ENCODE data around the gene ZC3H12A. TPM values are rescaled to one million over a fixed set of nuclear protein-coding genes. Genes with fewer than 3 reads are reported as not detected.

The ZC3H12A gene
- total and polyA plus RNA-seq, 4 donors = 2.1 to 10.9 (median 3.0) TPM

DNA sequence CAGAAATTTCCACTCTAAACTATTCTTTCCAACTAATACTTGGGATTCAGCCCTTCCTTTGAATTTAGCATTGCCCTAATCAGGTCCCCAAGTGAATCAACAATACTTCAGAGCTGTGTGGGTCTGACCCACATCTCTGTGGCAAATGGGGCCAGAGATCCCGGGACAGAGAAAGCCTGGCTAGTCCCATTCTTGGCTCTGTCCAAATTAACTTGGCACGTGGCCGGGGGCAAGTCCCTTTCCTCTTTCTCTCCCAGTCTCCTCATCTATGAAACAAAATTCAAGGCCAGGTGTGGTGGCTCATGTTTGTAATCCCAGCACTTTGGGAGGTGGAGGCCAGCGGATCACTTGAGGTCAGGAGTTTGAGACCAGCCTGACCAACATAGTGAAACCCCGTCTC lies 6.3 kb upstream of the ZC3H12A start:
- Histone ChIP-seq H3K4me1 (ENCODE audit: control insufficient read depth in 4 of 4, insufficient read depth in 4 of 4, low read length in 3 of 4) (peaks cover 5 to 16% (median 11%) of the 10 kb centered on the region in 4 donors), H3K9me3 (ENCODE audit: control insufficient read depth in 4 of 4, low read length in 3 of 4) (no peaks in the 10 kb centered on the region), H3K9ac (ENCODE audit: low read depth in 1 of 2, low read length in 2 of 2) (no peak overlapping the region), H3K27ac (ENCODE audit: low read depth in 1 of 2, low read length in 2 of 2) (no peak overlapping the region), H3K27me3 (ENCODE audit: control insufficient read depth in 4 of 4, insufficient read depth in 4 of 4, low read length in 3 of 4) (no peaks in the 10 kb centered on the region), H3K4me3 (ENCODE audit: low read depth in 1 of 3, low read length in 3 of 3) (no peak overlapping the region), H3K36me3 (ENCODE audit: control insufficient read depth in 4 of 4, insufficient read depth in 3 of 4, low read depth in 1 of 4, low read length in 3 of 4) (no peaks in the 10 kb centered on the region)
- no peak for DNase-seq (ENCODE audit: low spot score)
- WGBS = 83% methylated on average over 5 of the region's 5 CpGs
- TF ChIP-seq, protein P1, sequence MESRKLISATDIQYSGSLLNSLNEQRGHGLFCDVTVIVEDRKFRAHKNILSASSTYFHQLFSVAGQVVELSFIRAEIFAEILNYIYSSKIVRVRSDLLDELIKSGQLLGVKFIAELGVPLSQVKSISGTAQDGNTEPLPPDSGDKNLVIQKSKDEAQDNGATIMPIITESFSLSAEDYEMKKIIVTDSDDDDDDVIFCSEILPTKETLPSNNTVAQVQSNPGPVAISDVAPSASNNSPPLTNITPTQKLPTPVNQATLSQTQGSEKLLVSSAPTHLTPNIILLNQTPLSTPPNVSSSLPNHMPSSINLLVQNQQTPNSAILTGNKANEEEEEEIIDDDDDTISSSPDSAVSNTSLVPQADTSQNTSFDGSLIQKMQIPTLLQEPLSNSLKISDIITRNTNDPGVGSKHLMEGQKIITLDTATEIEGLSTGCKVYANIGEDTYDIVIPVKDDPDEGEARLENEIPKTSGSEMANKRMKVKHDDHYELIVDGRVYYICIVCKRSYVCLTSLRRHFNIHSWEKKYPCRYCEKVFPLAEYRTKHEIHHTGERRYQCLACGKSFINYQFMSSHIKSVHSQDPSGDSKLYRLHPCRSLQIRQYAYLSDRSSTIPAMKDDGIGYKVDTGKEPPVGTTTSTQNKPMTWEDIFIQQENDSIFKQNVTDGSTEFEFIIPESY (IDR thresholded peaks at IDR 0.05) = no peak
- TF ChIP-seq TAF1 (conservative IDR thresholded peaks at IDR 0.05) (no peak), NR2F2 (IDR thresholded peaks at IDR 0.05) (no peak), HNF4A (conservative IDR thresholded peaks at IDR 0.05) (no peak), HNF4G (IDR thresholded peaks at IDR 0.05) (no peak), SP1 (IDR thresholded peaks at IDR 0.05) (no peak), FOXA1 (IDR thresholded peaks at IDR 0.05) (no peak), EGR1 (IDR thresholded peaks at IDR 0.05; ENCODE audit: low read depth in 2 of 2) (no peak), FOXA2 (IDR thresholded peaks at IDR 0.05) (no peak), GABPA (IDR thresholded peaks at IDR 0.05 in 1 of 2, conservative IDR thresholded peaks at IDR 0.05 in 1 of 2) (no peak), RXRA (IDR thresholded peaks at IDR 0.05) (no peak), RAD21 (IDR thresholded peaks at IDR 0.05) (no peak), YY1 (IDR thresholded peaks at IDR 0.05) (no peak)
- TF ChIP-seq, protein P2, sequence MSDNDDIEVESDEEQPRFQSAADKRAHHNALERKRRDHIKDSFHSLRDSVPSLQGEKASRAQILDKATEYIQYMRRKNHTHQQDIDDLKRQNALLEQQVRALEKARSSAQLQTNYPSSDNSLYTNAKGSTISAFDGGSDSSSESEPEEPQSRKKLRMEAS (IDR thresholded peaks at IDR 0.05) = no peak
- TF ChIP-seq, protein P3, sequence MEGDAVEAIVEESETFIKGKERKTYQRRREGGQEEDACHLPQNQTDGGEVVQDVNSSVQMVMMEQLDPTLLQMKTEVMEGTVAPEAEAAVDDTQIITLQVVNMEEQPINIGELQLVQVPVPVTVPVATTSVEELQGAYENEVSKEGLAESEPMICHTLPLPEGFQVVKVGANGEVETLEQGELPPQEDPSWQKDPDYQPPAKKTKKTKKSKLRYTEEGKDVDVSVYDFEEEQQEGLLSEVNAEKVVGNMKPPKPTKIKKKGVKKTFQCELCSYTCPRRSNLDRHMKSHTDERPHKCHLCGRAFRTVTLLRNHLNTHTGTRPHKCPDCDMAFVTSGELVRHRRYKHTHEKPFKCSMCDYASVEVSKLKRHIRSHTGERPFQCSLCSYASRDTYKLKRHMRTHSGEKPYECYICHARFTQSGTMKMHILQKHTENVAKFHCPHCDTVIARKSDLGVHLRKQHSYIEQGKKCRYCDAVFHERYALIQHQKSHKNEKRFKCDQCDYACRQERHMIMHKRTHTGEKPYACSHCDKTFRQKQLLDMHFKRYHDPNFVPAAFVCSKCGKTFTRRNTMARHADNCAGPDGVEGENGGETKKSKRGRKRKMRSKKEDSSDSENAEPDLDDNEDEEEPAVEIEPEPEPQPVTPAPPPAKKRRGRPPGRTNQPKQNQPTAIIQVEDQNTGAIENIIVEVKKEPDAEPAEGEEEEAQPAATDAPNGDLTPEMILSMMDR (IDR thresholded peaks at IDR 0.05; ENCODE audit: low read depth, low read length, missing input control) = no peak
- TF ChIP-seq, protein P4, sequence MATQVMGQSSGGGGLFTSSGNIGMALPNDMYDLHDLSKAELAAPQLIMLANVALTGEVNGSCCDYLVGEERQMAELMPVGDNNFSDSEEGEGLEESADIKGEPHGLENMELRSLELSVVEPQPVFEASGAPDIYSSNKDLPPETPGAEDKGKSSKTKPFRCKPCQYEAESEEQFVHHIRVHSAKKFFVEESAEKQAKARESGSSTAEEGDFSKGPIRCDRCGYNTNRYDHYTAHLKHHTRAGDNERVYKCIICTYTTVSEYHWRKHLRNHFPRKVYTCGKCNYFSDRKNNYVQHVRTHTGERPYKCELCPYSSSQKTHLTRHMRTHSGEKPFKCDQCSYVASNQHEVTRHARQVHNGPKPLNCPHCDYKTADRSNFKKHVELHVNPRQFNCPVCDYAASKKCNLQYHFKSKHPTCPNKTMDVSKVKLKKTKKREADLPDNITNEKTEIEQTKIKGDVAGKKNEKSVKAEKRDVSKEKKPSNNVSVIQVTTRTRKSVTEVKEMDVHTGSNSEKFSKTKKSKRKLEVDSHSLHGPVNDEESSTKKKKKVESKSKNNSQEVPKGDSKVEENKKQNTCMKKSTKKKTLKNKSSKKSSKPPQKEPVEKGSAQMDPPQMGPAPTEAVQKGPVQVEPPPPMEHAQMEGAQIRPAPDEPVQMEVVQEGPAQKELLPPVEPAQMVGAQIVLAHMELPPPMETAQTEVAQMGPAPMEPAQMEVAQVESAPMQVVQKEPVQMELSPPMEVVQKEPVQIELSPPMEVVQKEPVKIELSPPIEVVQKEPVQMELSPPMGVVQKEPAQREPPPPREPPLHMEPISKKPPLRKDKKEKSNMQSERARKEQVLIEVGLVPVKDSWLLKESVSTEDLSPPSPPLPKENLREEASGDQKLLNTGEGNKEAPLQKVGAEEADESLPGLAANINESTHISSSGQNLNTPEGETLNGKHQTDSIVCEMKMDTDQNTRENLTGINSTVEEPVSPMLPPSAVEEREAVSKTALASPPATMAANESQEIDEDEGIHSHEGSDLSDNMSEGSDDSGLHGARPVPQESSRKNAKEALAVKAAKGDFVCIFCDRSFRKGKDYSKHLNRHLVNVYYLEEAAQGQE (IDR thresholded peaks at IDR 0.05) = no peak

DNA sequence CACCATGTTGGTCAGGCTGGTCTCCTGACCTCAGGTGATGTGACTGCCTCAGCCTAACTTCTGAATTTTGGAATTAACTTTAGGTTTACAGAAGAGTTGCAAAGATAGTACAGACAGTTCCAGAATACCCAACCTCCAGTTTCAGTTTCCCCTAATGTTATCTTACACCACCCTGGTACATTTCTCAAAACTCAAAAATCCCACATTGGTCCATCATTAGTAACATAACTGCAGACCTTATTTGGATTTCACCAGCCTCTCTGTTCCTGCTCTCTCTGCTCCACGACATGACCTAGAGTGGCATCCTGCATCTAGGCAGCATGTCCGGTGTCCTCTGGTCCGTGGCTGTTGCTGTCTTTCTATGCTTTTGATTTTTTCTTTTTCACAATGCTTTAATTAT lies 5.0 kb upstream of the ZC3H12A start:
- Histone ChIP-seq H3K36me3 (ENCODE audit: control insufficient read depth in 4 of 4, insufficient read depth in 3 of 4, low read depth in 1 of 4, low read length in 3 of 4) (no peaks in the 10 kb centered on the region), H3K4me1 (ENCODE audit: control insufficient read depth in 4 of 4, insufficient read depth in 4 of 4, low read length in 3 of 4) (peaks cover 5 to 24% (median 16%) of the 10 kb centered on the region in 4 donors), H3K9me3 (ENCODE audit: control insufficient read depth in 4 of 4, low read length in 3 of 4) (no peaks in the 10 kb centered on the region), H3K27me3 (ENCODE audit: control insufficient read depth in 4 of 4, insufficient read depth in 4 of 4, low read length in 3 of 4) (no peaks in the 10 kb centered on the region), H3K9ac (ENCODE audit: low read depth in 1 of 2, low read length in 2 of 2) (no peak overlapping the region), H3K27ac (ENCODE audit: low read depth in 1 of 2, low read length in 2 of 2) (no peak overlapping the region), H3K4me3 (ENCODE audit: low read depth in 1 of 3, low read length in 3 of 3) (no peak overlapping the region)
- no peak for DNase-seq (ENCODE audit: low spot score)
- WGBS = 92% methylated on average over 3 of the region's 3 CpGs
- TF ChIP-seq RXRA (IDR thresholded peaks at IDR 0.05) (no peak), SP1 (IDR thresholded peaks at IDR 0.05) (no peak), HNF4A (conservative IDR thresholded peaks at IDR 0.05) (no peak), RAD21 (IDR thresholded peaks at IDR 0.05) (no peak), JUND (IDR thresholded peaks at IDR 0.05) (no peak), NR2F2 (IDR thresholded peaks at IDR 0.05) (no peak), TAF1 (conservative IDR thresholded peaks at IDR 0.05) (no peak), YY1 (IDR thresholded peaks at IDR 0.05) (no peak), HNF4G (IDR thresholded peaks at IDR 0.05) (no peak), EGR1 (IDR thresholded peaks at IDR 0.05; ENCODE audit: low read depth in 2 of 2) (no peak), GABPA (IDR thresholded peaks at IDR 0.05 in 1 of 2, conservative IDR thresholded peaks at IDR 0.05 in 1 of 2) (no peak)
- TF ChIP-seq, protein P1 (IDR thresholded peaks at IDR 0.05) = no peak
- TF ChIP-seq, protein P4 (IDR thresholded peaks at IDR 0.05) = no peak
